ENCODE measurements around the gene LRFN3.
"Not testable (repeated sequence)": the region's sequence is repeated elsewhere in the genome, so short reads cannot be mapped to it uniquely, and the experiment has no call there.

LRFN3 gene

DNA sequence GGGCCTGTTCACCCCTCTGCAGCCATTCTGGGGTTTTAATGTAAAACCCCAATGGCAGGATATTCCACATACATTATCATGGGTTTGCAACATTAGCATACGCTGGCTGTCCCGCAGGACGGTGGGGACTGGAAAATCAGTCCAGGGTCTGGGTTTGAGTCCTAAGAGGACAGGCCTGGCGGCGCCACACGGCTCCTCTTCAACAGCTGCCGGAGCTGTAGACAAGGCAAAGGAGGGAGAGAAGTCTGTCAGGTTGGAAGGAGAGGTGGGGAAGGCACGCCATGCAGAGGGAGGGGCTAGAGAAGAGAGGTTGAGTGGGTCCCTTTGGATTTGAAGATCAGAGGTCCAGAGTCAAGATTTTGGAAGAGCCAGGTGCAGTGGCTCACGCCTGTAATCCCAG is 47.8 kb upstream of the LRFN3 start:
- TF ChIP-seq, protein P1, sequence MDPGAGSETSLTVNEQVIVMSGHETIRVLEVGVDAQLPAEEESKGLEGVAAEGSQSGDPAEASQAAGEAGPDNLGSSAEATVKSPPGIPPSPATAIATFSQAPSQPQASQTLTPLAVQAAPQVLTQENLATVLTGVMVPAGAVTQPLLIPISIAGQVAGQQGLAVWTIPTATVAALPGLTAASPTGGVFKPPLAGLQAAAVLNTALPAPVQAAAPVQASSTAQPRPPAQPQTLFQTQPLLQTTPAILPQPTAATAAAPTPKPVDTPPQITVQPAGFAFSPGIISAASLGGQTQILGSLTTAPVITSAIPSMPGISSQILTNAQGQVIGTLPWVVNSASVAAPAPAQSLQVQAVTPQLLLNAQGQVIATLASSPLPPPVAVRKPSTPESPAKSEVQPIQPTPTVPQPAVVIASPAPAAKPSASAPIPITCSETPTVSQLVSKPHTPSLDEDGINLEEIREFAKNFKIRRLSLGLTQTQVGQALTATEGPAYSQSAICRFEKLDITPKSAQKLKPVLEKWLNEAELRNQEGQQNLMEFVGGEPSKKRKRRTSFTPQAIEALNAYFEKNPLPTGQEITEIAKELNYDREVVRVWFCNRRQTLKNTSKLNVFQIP (CRISPR knock-in tag; IDR thresholded peaks at IDR 0.05; ENCODE audit: borderline replicate concordance, low read depth): no peak
- TF ChIP-seq GLIS3 (CRISPR knock-in tag; IDR thresholded peaks at IDR 0.05) (no peak), ESRRG (CRISPR knock-in tag; IDR thresholded peaks at IDR 0.05) (no peak), CSDC2 (CRISPR knock-in tag; IDR thresholded peaks at IDR 0.05) (no peak), ARNTL (CRISPR knock-in tag; IDR thresholded peaks at IDR 0.05; ENCODE audit: borderline replicate concordance, low read depth) (no peak), ZNF8 (CRISPR knock-in tag; IDR thresholded peaks at IDR 0.05) (no peak), ZNF70 (CRISPR knock-in tag; IDR thresholded peaks at IDR 0.05) (no peak), TOX (CRISPR knock-in tag; IDR thresholded peaks at IDR 0.05; ENCODE audit: borderline replicate concordance) (no peak), BACH2 (CRISPR knock-in tag; IDR thresholded peaks at IDR 0.05; ENCODE audit: borderline replicate concordance) (no peak), TCF4 (CRISPR knock-in tag; IDR thresholded peaks at IDR 0.05; ENCODE audit: borderline replicate concordance) (no peak), OSR1 (CRISPR knock-in tag; IDR thresholded peaks at IDR 0.05) (no peak), SNAI2 (CRISPR knock-in tag; IDR thresholded peaks at IDR 0.05) (no peak), RARB (CRISPR knock-in tag; IDR thresholded peaks at IDR 0.05) (no peak)
- TF ChIP-seq, protein P2, sequence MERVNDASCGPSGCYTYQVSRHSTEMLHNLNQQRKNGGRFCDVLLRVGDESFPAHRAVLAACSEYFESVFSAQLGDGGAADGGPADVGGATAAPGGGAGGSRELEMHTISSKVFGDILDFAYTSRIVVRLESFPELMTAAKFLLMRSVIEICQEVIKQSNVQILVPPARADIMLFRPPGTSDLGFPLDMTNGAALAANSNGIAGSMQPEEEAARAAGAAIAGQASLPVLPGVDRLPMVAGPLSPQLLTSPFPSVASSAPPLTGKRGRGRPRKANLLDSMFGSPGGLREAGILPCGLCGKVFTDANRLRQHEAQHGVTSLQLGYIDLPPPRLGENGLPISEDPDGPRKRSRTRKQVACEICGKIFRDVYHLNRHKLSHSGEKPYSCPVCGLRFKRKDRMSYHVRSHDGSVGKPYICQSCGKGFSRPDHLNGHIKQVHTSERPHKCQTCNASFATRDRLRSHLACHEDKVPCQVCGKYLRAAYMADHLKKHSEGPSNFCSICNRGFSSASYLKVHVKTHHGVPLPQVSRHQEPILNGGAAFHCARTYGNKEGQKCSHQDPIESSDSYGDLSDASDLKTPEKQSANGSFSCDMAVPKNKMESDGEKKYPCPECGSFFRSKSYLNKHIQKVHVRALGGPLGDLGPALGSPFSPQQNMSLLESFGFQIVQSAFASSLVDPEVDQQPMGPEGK (CRISPR knock-in tag; IDR thresholded peaks at IDR 0.05; ENCODE audit: borderline replicate concordance): no peak
- no peak for ATAC-seq

DNA sequence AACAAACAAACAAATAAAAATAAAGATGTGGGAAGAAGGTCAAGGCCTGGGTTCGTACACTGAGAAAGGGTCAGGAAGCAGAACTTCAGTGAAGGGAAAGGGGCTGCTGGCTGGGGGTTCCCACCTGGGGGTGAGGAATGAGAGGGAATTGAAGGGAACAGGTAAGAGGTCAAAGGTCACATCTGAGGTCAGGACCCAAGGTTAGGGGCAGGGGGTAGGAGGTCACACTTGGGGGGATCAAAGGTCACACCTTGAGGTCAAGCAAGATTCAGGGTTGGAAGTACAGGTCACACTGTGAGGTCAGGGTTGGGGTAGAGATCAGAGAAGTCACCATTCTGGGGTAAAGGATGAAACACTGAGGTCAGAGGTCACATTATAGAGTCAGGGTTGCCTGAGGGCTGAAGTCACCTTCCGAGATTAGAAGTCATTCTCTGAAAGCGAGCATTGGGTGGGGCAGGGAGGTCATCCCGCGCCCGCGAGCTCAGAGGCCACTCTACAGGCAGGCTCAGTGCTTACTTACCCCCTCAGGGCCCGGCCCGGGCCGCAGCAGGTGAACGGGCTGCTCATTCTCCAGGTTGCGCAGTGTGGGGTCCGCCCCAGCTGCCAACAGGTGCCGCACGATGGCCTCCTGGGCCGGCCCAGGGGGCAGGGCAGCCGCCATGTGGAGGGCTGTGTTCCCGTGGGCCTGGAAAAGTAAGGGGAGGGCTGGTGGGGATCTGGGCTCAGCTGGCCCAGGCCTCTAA is 46.6 kb upstream of the LRFN3 start:
- ATAC-seq: no peak
- TF ChIP-seq, protein P3, sequence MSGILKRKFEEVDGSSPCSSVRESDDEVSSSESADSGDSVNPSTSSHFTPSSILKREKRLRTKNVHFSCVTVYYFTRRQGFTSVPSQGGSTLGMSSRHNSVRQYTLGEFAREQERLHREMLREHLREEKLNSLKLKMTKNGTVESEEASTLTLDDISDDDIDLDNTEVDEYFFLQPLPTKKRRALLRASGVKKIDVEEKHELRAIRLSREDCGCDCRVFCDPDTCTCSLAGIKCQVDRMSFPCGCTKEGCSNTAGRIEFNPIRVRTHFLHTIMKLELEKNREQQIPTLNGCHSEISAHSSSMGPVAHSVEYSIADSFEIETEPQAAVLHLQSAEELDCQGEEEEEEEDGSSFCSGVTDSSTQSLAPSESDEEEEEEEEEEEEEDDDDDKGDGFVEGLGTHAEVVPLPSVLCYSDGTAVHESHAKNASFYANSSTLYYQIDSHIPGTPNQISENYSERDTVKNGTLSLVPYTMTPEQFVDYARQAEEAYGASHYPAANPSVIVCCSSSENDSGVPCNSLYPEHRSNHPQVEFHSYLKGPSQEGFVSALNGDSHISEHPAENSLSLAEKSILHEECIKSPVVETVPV (CRISPR knock-in tag; IDR thresholded peaks at IDR 0.05): no peak
- no peak for TF ChIP-seq TOX (CRISPR knock-in tag; IDR thresholded peaks at IDR 0.05; ENCODE audit: borderline replicate concordance)
- TF ChIP-seq RARB (CRISPR knock-in tag; IDR thresholded peaks at IDR 0.05): no peak
- TF ChIP-seq ARNTL (CRISPR knock-in tag; IDR thresholded peaks at IDR 0.05; ENCODE audit: borderline replicate concordance, low read depth): no peak
- TF ChIP-seq ISL1 (CRISPR knock-in tag; IDR thresholded peaks at IDR 0.05): no peak
- TF ChIP-seq ZFP3 (CRISPR knock-in tag; IDR thresholded peaks at IDR 0.05): no peak
- TF ChIP-seq SNAI2 (CRISPR knock-in tag; IDR thresholded peaks at IDR 0.05): no peak
- no peak for TF ChIP-seq BACH2 (CRISPR knock-in tag; IDR thresholded peaks at IDR 0.05; ENCODE audit: borderline replicate concordance)
- no peak for TF ChIP-seq OSR1 (CRISPR knock-in tag; IDR thresholded peaks at IDR 0.05)
- no peak for TF ChIP-seq ZFP30 (CRISPR knock-in tag; IDR thresholded peaks at IDR 0.05)
- no peak for TF ChIP-seq GLIS3 (CRISPR knock-in tag; IDR thresholded peaks at IDR 0.05)
- TF ChIP-seq, protein P4, sequence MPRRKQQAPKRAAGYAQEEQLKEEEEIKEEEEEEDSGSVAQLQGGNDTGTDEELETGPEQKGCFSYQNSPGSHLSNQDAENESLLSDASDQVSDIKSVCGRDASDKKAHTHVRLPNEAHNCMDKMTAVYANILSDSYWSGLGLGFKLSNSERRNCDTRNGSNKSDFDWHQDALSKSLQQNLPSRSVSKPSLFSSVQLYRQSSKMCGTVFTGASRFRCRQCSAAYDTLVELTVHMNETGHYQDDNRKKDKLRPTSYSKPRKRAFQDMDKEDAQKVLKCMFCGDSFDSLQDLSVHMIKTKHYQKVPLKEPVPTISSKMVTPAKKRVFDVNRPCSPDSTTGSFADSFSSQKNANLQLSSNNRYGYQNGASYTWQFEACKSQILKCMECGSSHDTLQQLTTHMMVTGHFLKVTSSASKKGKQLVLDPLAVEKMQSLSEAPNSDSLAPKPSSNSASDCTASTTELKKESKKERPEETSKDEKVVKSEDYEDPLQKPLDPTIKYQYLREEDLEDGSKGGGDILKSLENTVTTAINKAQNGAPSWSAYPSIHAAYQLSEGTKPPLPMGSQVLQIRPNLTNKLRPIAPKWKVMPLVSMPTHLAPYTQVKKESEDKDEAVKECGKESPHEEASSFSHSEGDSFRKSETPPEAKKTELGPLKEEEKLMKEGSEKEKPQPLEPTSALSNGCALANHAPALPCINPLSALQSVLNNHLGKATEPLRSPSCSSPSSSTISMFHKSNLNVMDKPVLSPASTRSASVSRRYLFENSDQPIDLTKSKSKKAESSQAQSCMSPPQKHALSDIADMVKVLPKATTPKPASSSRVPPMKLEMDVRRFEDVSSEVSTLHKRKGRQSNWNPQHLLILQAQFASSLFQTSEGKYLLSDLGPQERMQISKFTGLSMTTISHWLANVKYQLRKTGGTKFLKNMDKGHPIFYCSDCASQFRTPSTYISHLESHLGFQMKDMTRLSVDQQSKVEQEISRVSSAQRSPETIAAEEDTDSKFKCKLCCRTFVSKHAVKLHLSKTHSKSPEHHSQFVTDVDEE (CRISPR knock-in tag; IDR thresholded peaks at IDR 0.05): no peak

DNA sequence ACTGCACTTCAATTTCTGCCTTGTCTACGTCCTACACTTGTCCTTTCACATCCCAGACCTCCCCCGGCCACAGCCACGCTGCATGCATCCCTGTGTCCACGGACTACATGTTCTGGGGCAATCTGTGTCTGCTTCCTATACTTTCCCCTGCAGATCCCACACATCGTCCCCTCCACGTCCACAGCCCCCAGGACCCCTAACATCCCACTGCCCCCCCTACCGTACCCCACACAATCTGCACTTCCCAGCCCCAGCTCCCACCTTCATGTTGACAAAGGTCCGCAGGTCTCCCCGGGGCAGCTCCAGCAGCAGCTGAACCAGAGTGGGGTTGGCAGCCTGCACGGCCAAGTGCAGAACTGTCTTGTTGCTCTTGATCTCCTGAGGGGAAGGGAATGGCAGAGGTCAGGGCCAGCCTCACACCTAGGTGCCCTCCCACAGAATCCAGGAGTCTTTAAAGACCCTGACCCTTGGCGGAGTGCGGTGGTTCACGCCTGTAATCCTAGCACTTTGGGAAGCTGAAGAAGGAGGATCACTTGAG is 46.0 kb upstream of the LRFN3 start:
- no peak for ATAC-seq
- no peak for TF ChIP-seq ZNF565 (CRISPR knock-in tag; conservative IDR thresholded peaks at IDR 0.05; ENCODE audit: low read depth)
- no peak for TF ChIP-seq ZC3H10 (CRISPR knock-in tag; IDR thresholded peaks at IDR 0.05)
- no peak for TF ChIP-seq OSR1 (CRISPR knock-in tag; IDR thresholded peaks at IDR 0.05)
- TF ChIP-seq ARNTL (CRISPR knock-in tag; IDR thresholded peaks at IDR 0.05; ENCODE audit: borderline replicate concordance, low read depth): no peak
- TF ChIP-seq ZFP3 (CRISPR knock-in tag; IDR thresholded peaks at IDR 0.05): no peak
- TF ChIP-seq, protein P2 (CRISPR knock-in tag; IDR thresholded peaks at IDR 0.05; ENCODE audit: borderline replicate concordance): no peak
- no peak for TF ChIP-seq GLIS3 (CRISPR knock-in tag; IDR thresholded peaks at IDR 0.05)
- TF ChIP-seq ZNF8 (CRISPR knock-in tag; IDR thresholded peaks at IDR 0.05): no peak

DNA sequence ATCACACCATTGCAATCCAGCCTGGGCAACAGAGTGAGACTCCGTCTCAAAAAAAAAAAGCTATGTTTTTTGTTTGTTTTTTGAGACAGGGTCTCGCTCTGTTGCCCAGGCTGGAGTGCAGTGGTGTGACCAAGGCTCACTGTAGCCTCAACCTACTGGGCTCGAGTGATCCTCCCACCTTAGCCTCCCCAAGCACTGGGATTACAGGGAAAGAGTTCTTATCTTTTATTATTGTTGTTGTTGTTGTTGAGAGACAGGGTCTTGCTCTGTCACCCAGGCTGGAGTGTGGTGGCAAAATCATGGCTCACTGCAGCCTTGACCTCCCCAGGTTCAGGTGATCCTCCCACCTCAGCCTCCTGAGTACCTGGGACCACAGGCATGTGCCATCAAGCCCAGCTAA is 44.4 kb upstream of the LRFN3 start:
- not testable (repeated sequence) for ATAC-seq

Measured in SK-N-SH treated with all-trans-retinoic acid at 6 μM for 48 hours (cell line).